Measurements from ENCODE around the gene TBC1D12. TPM values are rescaled to one million over a fixed set of nuclear protein-coding genes. Genes with fewer than 3 reads are reported as not detected.
"Not testable (repeated sequence)": the region's sequence is repeated elsewhere in the genome, so short reads cannot be mapped to it uniquely, and the experiment has no call there.

TBC1D12 gene
- total and polyA plus RNA-seq, 2 donors = 3.7 to 8.9 TPM

- DNase-seq (ENCODE audit: low read depth in 6 of 9, low spot score in 9 of 9) = no peak
- no peak overlapping the region for H3K27ac ChIP-seq (ENCODE audit: low read depth in 1 of 2, low read length in 1 of 2)
- peaks cover 5 to 6% of the 10 kb centered on the region in 2 donors for H3K4me1 ChIP-seq (ENCODE audit: control insufficient read depth in 2 of 2, insufficient read depth in 2 of 2, low read length in 2 of 2)
- H3K9me3 ChIP-seq (ENCODE audit: control insufficient read depth in 2 of 2, insufficient read depth in 1 of 2, low read length in 1 of 2) = no peaks in the 10 kb centered on the region
- H3K27me3 ChIP-seq (ENCODE audit: control insufficient read depth in 2 of 2, insufficient read depth in 1 of 2, low read length in 1 of 2) = peaks cover 0 to 12% of the 10 kb centered on the region in 2 donors
- WGBS = 88% methylated on average over 1 of the region's 1 CpG
- H3K36me3 ChIP-seq (ENCODE audit: control insufficient read depth in 2 of 2, insufficient read depth in 2 of 2, low read length in 1 of 2) = no peaks in the 10 kb centered on the region
- no peak overlapping the region for H3K4me3 ChIP-seq (ENCODE audit: low read length in 2 of 2)
These were observed 37.9 kb upstream of the TBC1D12 start for GRCh38 chr10:94364482-94364881.

- DNase-seq (ENCODE audit: low read depth in 6 of 9, low spot score in 9 of 9) = no peak
- 95% methylated on average over 3 of the region's 3 CpGs for WGBS
- no peak overlapping the region for H3K4me3 ChIP-seq (ENCODE audit: low read length in 2 of 2)
- H3K4me1 ChIP-seq (ENCODE audit: control insufficient read depth in 2 of 2, insufficient read depth in 2 of 2, low read length in 2 of 2) = peaks cover 5 to 6% of the 10 kb centered on the region in 2 donors
- H3K27ac ChIP-seq (ENCODE audit: low read depth in 1 of 2, low read length in 1 of 2) = no peak overlapping the region
- H3K36me3 ChIP-seq (ENCODE audit: control insufficient read depth in 2 of 2, insufficient read depth in 2 of 2, low read length in 1 of 2) = no peaks in the 10 kb centered on the region
- no peaks in the 10 kb centered on the region for H3K9me3 ChIP-seq (ENCODE audit: control insufficient read depth in 2 of 2, insufficient read depth in 1 of 2, low read length in 1 of 2)
- peaks cover 0 to 12% of the 10 kb centered on the region in 2 donors for H3K27me3 ChIP-seq (ENCODE audit: control insufficient read depth in 2 of 2, insufficient read depth in 1 of 2, low read length in 1 of 2)
These were observed 36.0 kb upstream of the TBC1D12 start for GRCh38 chr10:94366382-94366781.

- WGBS = 94% methylated on average over 2 of the region's 2 CpGs
- H3K4me1 ChIP-seq (ENCODE audit: control insufficient read depth in 2 of 2, insufficient read depth in 2 of 2, low read length in 2 of 2) = no peaks in the 10 kb centered on the region
- no peak overlapping the region for H3K27ac ChIP-seq (ENCODE audit: low read depth in 1 of 2, low read length in 1 of 2)
- H3K36me3 ChIP-seq (ENCODE audit: control insufficient read depth in 2 of 2, insufficient read depth in 2 of 2, low read length in 1 of 2) = no peaks in the 10 kb centered on the region
- H3K27me3 ChIP-seq (ENCODE audit: control insufficient read depth in 2 of 2, insufficient read depth in 1 of 2, low read length in 1 of 2) = peaks cover 0 to 6% of the 10 kb centered on the region in 2 donors
- no peaks in the 10 kb centered on the region for H3K9me3 ChIP-seq (ENCODE audit: control insufficient read depth in 2 of 2, insufficient read depth in 1 of 2, low read length in 1 of 2)
- no peak overlapping the region for H3K4me3 ChIP-seq (ENCODE audit: low read length in 2 of 2)
- DNase-seq (ENCODE audit: low read depth in 6 of 9, low spot score in 9 of 9) = no peak
These were observed 31.8 kb upstream of the TBC1D12 start for GRCh38 chr10:94370501-94370900.

- H3K4me1 ChIP-seq (ENCODE audit: control insufficient read depth in 2 of 2, insufficient read depth in 2 of 2, low read length in 2 of 2) = no peaks in the 10 kb centered on the region
- no peak for DNase-seq (ENCODE audit: low read depth in 6 of 9, low spot score in 9 of 9)
- no peak overlapping the region for H3K4me3 ChIP-seq (ENCODE audit: low read length in 2 of 2)
- no peak overlapping the region for H3K27ac ChIP-seq (ENCODE audit: low read depth in 1 of 2, low read length in 1 of 2)
- no peaks in the 10 kb centered on the region for H3K9me3 ChIP-seq (ENCODE audit: control insufficient read depth in 2 of 2, insufficient read depth in 1 of 2, low read length in 1 of 2)
- no peaks in the 10 kb centered on the region for H3K27me3 ChIP-seq (ENCODE audit: control insufficient read depth in 2 of 2, insufficient read depth in 1 of 2, low read length in 1 of 2)
- H3K36me3 ChIP-seq (ENCODE audit: control insufficient read depth in 2 of 2, insufficient read depth in 2 of 2, low read length in 1 of 2) = no peaks in the 10 kb centered on the region
- 96% methylated on average over 1 of the region's 1 CpG for WGBS
These were observed 27.0 kb upstream of the TBC1D12 start for GRCh38 chr10:94375374-94375773.

DNA sequence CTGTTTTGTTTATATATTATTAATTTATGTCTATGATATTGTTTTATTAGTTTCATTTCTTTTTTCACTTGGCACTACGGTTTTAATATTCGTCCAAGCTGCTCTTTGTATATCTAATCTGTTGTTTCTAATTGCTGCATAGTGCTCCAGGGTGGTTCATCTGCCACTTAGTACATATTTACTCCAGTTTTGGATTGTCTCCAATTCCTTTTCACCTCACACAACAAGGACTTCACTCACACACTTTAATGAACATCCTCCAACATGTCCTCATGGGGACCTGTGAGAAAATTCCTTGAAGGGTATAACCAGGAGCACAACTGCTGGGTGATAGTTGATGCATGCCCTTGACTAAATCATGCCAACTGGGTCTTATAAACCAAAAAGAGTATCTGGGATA is 25.5 kb upstream of the TBC1D12 start:
- Histone ChIP-seq H3K27me3 (ENCODE audit: control insufficient read depth in 2 of 2, insufficient read depth in 1 of 2, low read length in 1 of 2) (no peaks in the 10 kb centered on the region), H3K27ac (ENCODE audit: low read depth in 1 of 2, low read length in 1 of 2) (no peak overlapping the region), H3K4me1 (ENCODE audit: control insufficient read depth in 2 of 2, insufficient read depth in 2 of 2, low read length in 2 of 2) (no peaks in the 10 kb centered on the region), H3K4me3 (ENCODE audit: low read length in 2 of 2) (no peak overlapping the region), H3K36me3 (ENCODE audit: control insufficient read depth in 2 of 2, insufficient read depth in 2 of 2, low read length in 1 of 2) (no peaks in the 10 kb centered on the region), H3K9me3 (ENCODE audit: control insufficient read depth in 2 of 2, insufficient read depth in 1 of 2, low read length in 1 of 2) (no peaks in the 10 kb centered on the region)
- no peak for DNase-seq (ENCODE audit: low read depth in 6 of 9, low spot score in 9 of 9)
- 94% methylated on average over 2 of the region's 2 CpGs for WGBS

GRCh38 chr10:94383530-94383929 is 18.8 kb upstream of the TBC1D12 start:
- H3K27ac ChIP-seq (ENCODE audit: low read depth in 1 of 2, low read length in 1 of 2) = no peak overlapping the region
- no peaks in the 10 kb centered on the region for H3K27me3 ChIP-seq (ENCODE audit: control insufficient read depth in 2 of 2, insufficient read depth in 1 of 2, low read length in 1 of 2)
- DNase-seq (ENCODE audit: low read depth in 6 of 9, low spot score in 9 of 9) = no peak
- WGBS = 98% methylated on average over 2 of the region's 2 CpGs
- H3K4me3 ChIP-seq (ENCODE audit: low read length in 2 of 2) = no peak overlapping the region
- no peaks in the 10 kb centered on the region for H3K9me3 ChIP-seq (ENCODE audit: control insufficient read depth in 2 of 2, insufficient read depth in 1 of 2, low read length in 1 of 2)
- no peaks in the 10 kb centered on the region for H3K36me3 ChIP-seq (ENCODE audit: control insufficient read depth in 2 of 2, insufficient read depth in 2 of 2, low read length in 1 of 2)
- no peaks in the 10 kb centered on the region for H3K4me1 ChIP-seq (ENCODE audit: control insufficient read depth in 2 of 2, insufficient read depth in 2 of 2, low read length in 2 of 2)

GRCh38 chr10:94385733-94386132 is 16.6 kb upstream of the TBC1D12 start:
- not testable (repeated sequence) for DNase-seq (ENCODE audit: low read depth in 6 of 9, low spot score in 9 of 9); H3K36me3 ChIP-seq (ENCODE audit: control insufficient read depth in 2 of 2, insufficient read depth in 2 of 2, low read length in 1 of 2); H3K4me3 ChIP-seq (ENCODE audit: low read length in 2 of 2); H3K4me1 ChIP-seq (ENCODE audit: control insufficient read depth in 2 of 2, insufficient read depth in 2 of 2, low read length in 2 of 2); H3K27me3 ChIP-seq (ENCODE audit: control insufficient read depth in 2 of 2, insufficient read depth in 1 of 2, low read length in 1 of 2); H3K9me3 ChIP-seq (ENCODE audit: control insufficient read depth in 2 of 2, insufficient read depth in 1 of 2, low read length in 1 of 2); H3K27ac ChIP-seq (ENCODE audit: low read depth in 1 of 2, low read length in 1 of 2)
- WGBS = 97% methylated on average over 3 of the region's 3 CpGs

DNA sequence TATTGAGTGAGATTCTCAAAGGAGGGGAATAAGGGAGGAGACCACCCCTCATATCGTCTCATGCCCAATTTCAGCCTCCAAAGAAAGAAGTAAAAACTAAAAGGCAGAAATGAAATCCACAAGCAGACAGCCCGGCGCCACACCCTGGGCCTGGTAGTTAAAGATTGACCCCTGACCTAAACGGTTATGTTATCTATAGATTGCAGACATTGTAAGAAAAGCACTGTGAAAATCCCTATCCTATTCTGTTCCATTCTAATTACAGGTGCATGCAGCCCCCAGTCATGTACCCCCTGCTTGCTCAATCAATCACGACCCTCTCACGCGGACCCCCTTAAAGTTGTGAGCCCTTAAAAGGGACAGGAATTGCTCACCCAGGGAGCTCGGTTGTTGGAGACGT is 10.2 kb upstream of the TBC1D12 start:
- not testable (repeated sequence) for H3K27ac ChIP-seq (ENCODE audit: low read depth in 1 of 2, low read length in 1 of 2); H3K27me3 ChIP-seq (ENCODE audit: control insufficient read depth in 2 of 2, insufficient read depth in 1 of 2, low read length in 1 of 2); H3K9me3 ChIP-seq (ENCODE audit: control insufficient read depth in 2 of 2, insufficient read depth in 1 of 2, low read length in 1 of 2); H3K4me3 ChIP-seq (ENCODE audit: low read length in 2 of 2); H3K4me1 ChIP-seq (ENCODE audit: control insufficient read depth in 2 of 2, insufficient read depth in 2 of 2, low read length in 2 of 2); H3K36me3 ChIP-seq (ENCODE audit: control insufficient read depth in 2 of 2, insufficient read depth in 2 of 2, low read length in 1 of 2); DNase-seq (ENCODE audit: low read depth in 6 of 9, low spot score in 9 of 9)
- WGBS = 96% methylated on average over 9 of the region's 9 CpGs

DNA sequence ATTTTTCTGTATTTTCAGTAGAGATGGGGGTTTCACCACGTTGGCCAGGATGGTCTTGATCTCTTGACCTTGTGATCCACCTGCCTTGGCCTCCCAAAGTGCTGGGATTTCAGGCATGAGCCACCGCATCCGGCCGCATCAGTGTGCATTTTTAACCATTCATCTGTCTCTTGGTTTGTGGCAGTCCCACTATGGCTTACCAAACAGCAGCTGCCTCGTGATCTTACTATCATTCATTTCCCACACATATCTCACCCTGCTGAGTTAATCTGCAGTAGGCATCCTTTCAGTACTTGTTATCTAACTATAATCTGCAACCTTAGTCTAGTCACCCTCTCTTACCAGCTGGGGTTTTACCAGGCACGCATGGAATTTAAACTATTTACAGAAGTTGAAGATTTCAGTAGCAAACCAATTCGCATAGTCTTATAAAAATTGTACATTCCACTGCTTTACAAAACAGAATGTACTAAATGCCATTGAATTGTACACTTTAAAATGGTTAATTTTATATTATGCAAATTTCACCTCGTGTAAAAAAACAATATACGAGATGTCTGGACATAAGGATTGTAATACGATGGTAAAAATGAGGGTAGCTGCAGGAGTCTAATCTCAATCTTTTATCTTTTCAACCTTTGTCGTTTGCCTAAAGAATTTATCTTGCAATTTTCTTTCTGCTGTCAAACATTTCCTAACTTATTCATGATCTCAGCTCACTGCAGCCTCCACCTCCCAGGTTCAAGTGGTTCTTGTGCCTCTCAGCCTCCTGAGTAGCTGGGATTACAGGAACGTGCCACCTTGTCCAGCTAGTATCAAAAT is 4.6 kb upstream of the TBC1D12 start:
- DNase-seq (ENCODE audit: low read depth in 6 of 9, low spot score in 9 of 9) = no peak
- no peak overlapping the region for H3K4me3 ChIP-seq (ENCODE audit: low read length in 2 of 2)
- no peak overlapping the region for H3K27ac ChIP-seq (ENCODE audit: low read depth in 1 of 2, low read length in 1 of 2)
- H3K4me1 ChIP-seq (ENCODE audit: control insufficient read depth in 2 of 2, insufficient read depth in 2 of 2, low read length in 2 of 2) = no peaks in the 10 kb centered on the region
- H3K27me3 ChIP-seq (ENCODE audit: control insufficient read depth in 2 of 2, insufficient read depth in 1 of 2, low read length in 1 of 2) = peaks cover 11 to 36% of the 10 kb centered on the region in 2 donors
- H3K9me3 ChIP-seq (ENCODE audit: control insufficient read depth in 2 of 2, insufficient read depth in 1 of 2, low read length in 1 of 2) = no peaks in the 10 kb centered on the region
- WGBS = 86% methylated on average over 12 of the region's 12 CpGs
- no peaks in the 10 kb centered on the region for H3K36me3 ChIP-seq (ENCODE audit: control insufficient read depth in 2 of 2, insufficient read depth in 2 of 2, low read length in 1 of 2)
